DND-41 (cell line): ENCODE measurements around the gene PLEKHA8.

Experiments
- EZH2 ChIP-seq: IDR thresholded peaks from 3 replicates; pipeline ENCODE4 v1.6.1; 2012; ENCODE audit warnings: borderline replicate concordance, low read depth, mild to moderate bottlenecking, moderate library complexity, low read length, inconsistent platforms; ENCODE audit not compliant: severe bottlenecking
- TF ChIP-seq, protein P1 (sequence below): IDR thresholded peaks from 2 replicates; pipeline ENCODE4 v1.5.1; 2012; ENCODE audit warnings: borderline replicate concordance, low read length, moderate library complexity, mild to moderate bottlenecking; ENCODE audit not compliant: poor library complexity, severe bottlenecking; ENCODE audit errors: extremely low read depth

GRCh38 chr7:30023524-30023923 lies 4.7 kb upstream of the PLEKHA8 start:
- TF ChIP-seq, protein P1, sequence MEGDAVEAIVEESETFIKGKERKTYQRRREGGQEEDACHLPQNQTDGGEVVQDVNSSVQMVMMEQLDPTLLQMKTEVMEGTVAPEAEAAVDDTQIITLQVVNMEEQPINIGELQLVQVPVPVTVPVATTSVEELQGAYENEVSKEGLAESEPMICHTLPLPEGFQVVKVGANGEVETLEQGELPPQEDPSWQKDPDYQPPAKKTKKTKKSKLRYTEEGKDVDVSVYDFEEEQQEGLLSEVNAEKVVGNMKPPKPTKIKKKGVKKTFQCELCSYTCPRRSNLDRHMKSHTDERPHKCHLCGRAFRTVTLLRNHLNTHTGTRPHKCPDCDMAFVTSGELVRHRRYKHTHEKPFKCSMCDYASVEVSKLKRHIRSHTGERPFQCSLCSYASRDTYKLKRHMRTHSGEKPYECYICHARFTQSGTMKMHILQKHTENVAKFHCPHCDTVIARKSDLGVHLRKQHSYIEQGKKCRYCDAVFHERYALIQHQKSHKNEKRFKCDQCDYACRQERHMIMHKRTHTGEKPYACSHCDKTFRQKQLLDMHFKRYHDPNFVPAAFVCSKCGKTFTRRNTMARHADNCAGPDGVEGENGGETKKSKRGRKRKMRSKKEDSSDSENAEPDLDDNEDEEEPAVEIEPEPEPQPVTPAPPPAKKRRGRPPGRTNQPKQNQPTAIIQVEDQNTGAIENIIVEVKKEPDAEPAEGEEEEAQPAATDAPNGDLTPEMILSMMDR: no peak
- no peak for TF ChIP-seq EZH2
